Forelimb muscle (tissue), 1 donor: ENCODE results near the gene SPATS2. TPM values are rescaled to one million over a fixed set of nuclear protein-coding genes. Genes with fewer than 3 reads are reported as not detected.

ENCODE experiments used
- DNase-seq: peaks from one replicate; pipeline ENCODE4 v3.0.0-alpha.2; 2013; ENCODE audit warnings: low read depth
- polyA plus RNA-seq: library from polyadenylated mRNA; unstranded; fragments of 120-200 nt; gene quantifications from one replicate; pipeline ENCODE4 v1.2.1, GENCODE V29; 2013; ENCODE audit not compliant: insufficient read length

The SPATS2 gene
- polyA plus RNA-seq, 1 donor, result 29.4 TPM

GRCh38 chr12:49554266-49554665 is 187.0 kb downstream of the SPATS2 start:
- no peak for DNase-seq

GRCh38 chr12:49555631-49556390 is 188.5 kb downstream of the SPATS2 start:
- DNase-seq, result no peak

GRCh38 chr12:49556391-49557186 is 189.3 kb downstream of the SPATS2 start:
- no peak for DNase-seq

DNA sequence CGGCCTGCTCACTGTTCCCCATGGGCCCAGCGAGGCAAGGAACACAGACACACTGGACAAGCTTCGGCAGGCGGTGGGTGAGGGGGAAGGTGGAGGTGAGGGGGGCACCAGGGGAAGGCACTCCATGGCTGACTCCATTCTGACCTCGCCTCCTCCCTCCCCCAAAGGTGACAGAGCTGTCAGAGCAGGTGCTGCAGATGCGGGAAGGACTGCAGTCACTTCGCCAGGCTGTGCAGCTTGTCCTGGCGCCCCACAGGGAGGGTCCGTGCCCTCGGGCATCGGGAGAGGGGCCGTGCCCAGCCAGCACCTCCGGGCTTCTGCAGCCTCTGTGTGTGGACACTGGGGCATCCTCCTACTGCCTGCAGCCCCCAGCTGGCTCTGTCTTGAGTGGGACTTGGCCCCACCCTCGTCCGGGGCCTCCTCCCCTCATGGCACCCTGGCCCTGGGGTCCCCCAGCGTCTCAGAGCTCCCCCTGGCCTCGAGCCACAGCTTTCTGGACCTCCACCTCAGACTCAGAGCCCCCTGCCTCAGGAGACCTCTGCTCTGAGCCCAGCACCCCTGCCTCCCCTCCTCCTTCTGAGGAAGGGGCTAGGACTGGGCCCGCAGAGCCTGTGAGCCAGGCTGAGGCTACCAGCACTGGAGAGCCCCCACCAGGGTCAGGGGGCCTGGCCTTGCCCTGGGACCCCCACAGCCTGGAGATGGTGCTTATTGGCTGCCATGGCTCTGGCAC is 190.1 kb downstream of the SPATS2 start:
- DNase-seq, result no peak

- DNase-seq, result no peak
Observed at GRCh38 chr12:49557917-49558215, 190.6 kb downstream of the SPATS2 start.

DNA sequence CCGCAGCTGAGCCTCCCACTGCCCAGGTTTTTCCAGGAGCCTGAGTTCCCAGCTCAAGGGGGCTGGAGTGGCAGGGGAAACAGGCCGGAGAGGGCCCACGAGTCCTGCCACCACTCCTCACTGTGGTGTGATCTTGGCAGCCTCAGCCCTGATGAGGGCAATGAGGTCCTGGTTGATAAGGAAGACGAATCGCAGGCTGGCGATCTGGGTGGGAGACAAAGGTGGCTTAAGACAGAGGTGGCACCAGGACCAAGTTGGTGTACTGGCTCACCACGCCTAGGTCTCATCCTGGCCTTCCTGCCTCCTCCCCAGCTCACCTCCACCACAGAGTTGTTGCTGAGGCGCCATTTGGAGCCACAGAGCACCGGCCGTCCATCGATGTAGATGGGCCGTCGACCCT is 191.3 kb downstream of the SPATS2 start:
- DNase-seq, result no peak

DNA sequence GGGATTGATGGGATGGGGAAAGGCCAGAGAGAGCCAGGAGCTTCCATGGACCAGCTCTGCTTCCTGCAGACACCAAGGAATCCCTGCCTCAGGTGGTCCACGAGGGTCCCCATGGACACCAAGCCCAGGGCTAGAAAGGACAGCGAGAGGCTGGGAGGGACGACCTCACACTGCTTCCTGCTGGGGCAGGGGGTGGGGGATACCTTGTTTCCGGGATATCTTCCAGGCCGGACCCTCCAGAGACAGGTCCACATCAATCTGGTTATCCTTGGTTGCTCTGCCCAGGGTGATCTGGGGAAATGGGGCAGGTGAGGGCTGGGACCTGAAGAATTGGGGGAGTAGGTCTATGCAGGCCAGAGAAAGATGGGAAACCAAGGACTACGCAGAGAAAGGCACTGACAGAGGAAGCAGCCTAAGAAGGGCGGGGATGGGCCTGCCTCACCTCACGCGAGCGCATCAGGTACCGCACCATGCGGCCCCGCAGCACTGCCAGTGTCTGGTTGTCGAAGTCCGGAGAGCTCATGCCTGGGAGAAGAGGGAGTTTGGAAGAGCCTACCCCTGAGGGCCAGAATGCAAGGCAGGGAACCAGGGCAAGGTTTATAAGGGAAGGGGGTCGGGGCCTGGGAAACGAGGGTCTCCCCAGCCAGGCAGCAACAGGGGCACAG is 191.9 kb downstream of the SPATS2 start:
- DNase-seq, result no peak

GRCh38 chr12:49560695-49561094 is 193.4 kb downstream of the SPATS2 start:
- DNase-seq, result no peak

- no peak for DNase-seq
Observed at GRCh38 chr12:49562233-49562632, 195.0 kb downstream of the SPATS2 start.

GRCh38 chr12:49562831-49563230 is 195.6 kb downstream of the SPATS2 start:
- DNase-seq, result no peak

- DNase-seq, result no peak
Observed at GRCh38 chr12:49563951-49564685, 196.9 kb downstream of the SPATS2 start.

- DNase-seq, result no peak
Observed at GRCh38 chr12:49564686-49565405, 197.6 kb downstream of the SPATS2 start.

- no peak for DNase-seq
Observed at GRCh38 chr12:49565406-49566265, 198.4 kb downstream of the SPATS2 start.

DNA sequence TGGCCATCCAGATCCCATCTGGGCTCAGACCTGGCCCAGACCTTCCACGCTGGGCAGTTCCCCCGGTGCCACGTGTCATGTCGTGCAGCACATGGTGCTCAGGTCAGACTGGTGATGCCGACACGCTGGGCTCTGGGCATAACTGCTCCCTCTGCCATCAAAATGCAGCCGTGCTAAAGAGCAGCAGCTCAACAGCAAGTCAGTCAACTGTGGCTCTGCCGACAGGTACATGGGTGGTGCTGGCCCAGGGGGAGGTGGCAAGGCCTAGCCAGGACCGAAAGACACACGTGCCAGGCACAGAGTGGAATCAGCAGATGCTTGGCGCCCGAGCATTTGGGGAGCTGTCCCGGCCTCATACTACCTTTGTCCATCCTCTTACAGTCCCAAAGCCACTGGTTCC is 199.1 kb downstream of the SPATS2 start:
- DNase-seq, result no peak

- no peak for DNase-seq
Observed at GRCh38 chr12:49567302-49567610, 200.0 kb downstream of the SPATS2 start.

DNA sequence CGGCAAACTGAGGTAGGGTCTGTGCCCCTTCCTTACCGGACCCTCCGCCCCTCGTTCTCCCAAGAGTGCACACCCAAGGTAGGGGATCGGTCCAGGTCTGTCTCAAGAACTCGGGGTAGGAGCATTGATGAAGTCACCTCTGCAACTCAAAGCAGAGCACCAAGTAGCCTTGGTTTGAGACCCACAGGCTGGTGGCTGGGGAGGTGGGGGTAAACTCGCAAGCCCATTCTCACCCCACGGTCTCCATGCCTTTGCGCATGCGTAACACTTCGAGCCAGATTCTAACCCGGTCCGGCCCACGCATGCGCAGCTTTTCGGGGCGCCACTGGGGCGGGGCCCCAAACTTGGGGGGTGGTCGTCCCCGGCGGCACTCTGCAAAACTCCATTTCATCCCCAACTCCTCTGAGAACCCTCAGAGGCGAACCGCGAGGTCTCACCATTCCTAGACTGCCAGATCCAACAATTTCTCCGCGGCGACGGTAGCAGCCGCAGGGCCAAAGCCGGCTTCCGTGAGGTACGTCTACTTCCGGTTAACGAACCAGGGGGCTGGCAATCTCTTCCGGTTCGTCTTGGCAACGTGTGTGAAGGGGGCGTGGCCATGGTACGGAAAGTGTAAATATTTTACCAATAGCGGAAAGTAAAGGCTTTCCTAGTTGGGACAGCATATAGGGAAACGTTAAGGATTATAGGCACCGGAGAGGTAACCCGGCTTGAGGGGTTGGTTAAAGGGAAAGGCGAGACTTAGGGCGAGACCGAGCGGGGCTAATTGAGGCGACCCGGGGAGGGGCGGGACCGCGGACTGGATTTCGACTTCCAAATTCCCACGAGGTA is 200.6 kb downstream of the SPATS2 start, which contains the start of gene MCRS1:
Gene MCRS1 (minus strand): TSS at position 532 of the 831 bp plus-strand sequence. CDS start 1,411 bp downstream, outside the sequence.
- peak; percentile 84 for DNase-seq

- DNase-seq, result no peak
Observed at GRCh38 chr12:49568442-49569162, 201.3 kb downstream of the SPATS2 start.
